HEK293 (cell line): Measurements from ENCODE around the gene INPP5B.

Experiments used
- EGR2 ChIP-seq: fragments of 450-650 bp; formaldehyde crosslinking; IDR thresholded peaks from 2 replicates; pipeline ENCODE4 v1.5.1; 2016; ENCODE audit warnings: low read depth, missing biosample characterization, missing genetic modification characterization
- HOXC10 ChIP-seq: sonication (generic); formaldehyde crosslinking; IDR thresholded peaks from 2 replicates; pipeline ENCODE4 v1.8.1; 2023; ENCODE audit warnings: mild to moderate bottlenecking, missing genetic modification reagents
- KLF1 ChIP-seq: fragments of 450-650 bp; formaldehyde crosslinking; IDR thresholded peaks from 2 replicates; pipeline ENCODE4 v1.5.1; 2016; ENCODE audit warnings: missing biosample characterization, missing genetic modification characterization
- PRDM1 ChIP-seq: fragments of 450-650 bp; formaldehyde crosslinking; IDR thresholded peaks from 2 replicates; pipeline ENCODE4; 2016; ENCODE audit warnings: missing biosample characterization, missing genetic modification characterization
- PRDM10 ChIP-seq: fragments of 450-650 bp; formaldehyde crosslinking; IDR thresholded peaks from 2 replicates; pipeline ENCODE4 v1.5.1; 2016; ENCODE audit warnings: missing biosample characterization, missing genetic modification characterization
- PRDM6 ChIP-seq: fragments of 450-650 bp; formaldehyde crosslinking; IDR thresholded peaks from 2 replicates; pipeline ENCODE4 v1.5.1; 2017; ENCODE audit warnings: missing biosample characterization, missing genetic modification characterization
- REST ChIP-seq: fragments of 450-650 bp; formaldehyde crosslinking; IDR thresholded peaks from 2 replicates; pipeline ENCODE4 v1.5.1; 2016; ENCODE audit warnings: missing biosample characterization, missing genetic modification characterization
- SP3 ChIP-seq: fragments of 450-650 bp; formaldehyde crosslinking; IDR thresholded peaks from 2 replicates; pipeline ENCODE4 v1.5.1; 2016; ENCODE audit warnings: missing biosample characterization, missing genetic modification characterization
- TSHZ1 ChIP-seq: fragments of 450-650 bp; formaldehyde crosslinking; IDR thresholded peaks from 2 replicates; pipeline ENCODE4 v1.5.1; 2016; ENCODE audit warnings: missing biosample characterization, missing genetic modification characterization, borderline replicate concordance
- ZBTB8A ChIP-seq: fragments of 450-650 bp; formaldehyde crosslinking; IDR thresholded peaks from 2 replicates; pipeline ENCODE4 v1.5.1; 2016; ENCODE audit warnings: missing biosample characterization, missing genetic modification characterization
- ZNF221 ChIP-seq: fragments of 450-650 bp; formaldehyde crosslinking; IDR thresholded peaks from 2 replicates; pipeline ENCODE4 v1.5.1; 2017; ENCODE audit warnings: missing biosample characterization, missing genetic modification characterization, borderline replicate concordance
- ZNF274 ChIP-seq, 2 experiments: fragments of 200-500 bp in 1 of 2; fragments of 450-650 bp in 1 of 2; sonication (Bioruptor generic) in 1 of 2; formaldehyde crosslinking in 1 of 2; IDR thresholded peaks; 2 replicates each; pipeline versions ENCODE4 v1.5.1 to v1.6.1; 2014 to 2016; ENCODE audit warnings: borderline replicate concordance in 1 of 2, inconsistent platforms in 1 of 2, low read length in 1 of 2, missing biosample characterization in 1 of 2, missing genetic modification characterization in 1 of 2
- ZNF280D ChIP-seq: fragments of 450-650 bp; formaldehyde crosslinking; IDR thresholded peaks from 2 replicates; pipeline ENCODE4 v1.5.1; 2016; ENCODE audit warnings: missing biosample characterization, missing genetic modification characterization
- ZNF302 ChIP-seq: fragments of 450-650 bp; formaldehyde crosslinking; IDR thresholded peaks from 2 replicates; pipeline ENCODE4 v1.5.1; 2016; ENCODE audit warnings: missing biosample characterization, missing genetic modification characterization, low read depth
- ZNF37A ChIP-seq: fragments of 450-650 bp; IDR thresholded peaks from 2 replicates; pipeline ENCODE4 v1.5.1; 2018; ENCODE audit warnings: missing biosample characterization, missing genetic modification characterization
- ZNF423 ChIP-seq: fragments of 450-650 bp; formaldehyde crosslinking; IDR thresholded peaks from 2 replicates; pipeline ENCODE4 v1.5.1; 2016; ENCODE audit warnings: missing biosample characterization, missing genetic modification characterization
- ZNF521 ChIP-seq: fragments of 450-650 bp; formaldehyde crosslinking; IDR thresholded peaks from 2 replicates; pipeline ENCODE4 v1.5.1; 2017; ENCODE audit warnings: missing biosample characterization, mild to moderate bottlenecking, missing genetic modification characterization
- ZNF530 ChIP-seq: fragments of 450-650 bp; formaldehyde crosslinking; IDR thresholded peaks from 2 replicates; pipeline ENCODE4 v1.5.1; 2016; ENCODE audit warnings: low read depth, missing biosample characterization, missing genetic modification characterization
- ZNF629 ChIP-seq: fragments of 450-650 bp; formaldehyde crosslinking; IDR thresholded peaks from 2 replicates; pipeline ENCODE4 v1.5.1; 2017; ENCODE audit warnings: missing biosample characterization, missing genetic modification characterization
- ZNF768 ChIP-seq: fragments of 450-650 bp; formaldehyde crosslinking; IDR thresholded peaks from 2 replicates; pipeline ENCODE4 v1.5.1; 2018; ENCODE audit warnings: missing biosample characterization, mild to moderate bottlenecking, missing genetic modification characterization
- ZNF837 ChIP-seq: fragments of 450-650 bp; formaldehyde crosslinking; IDR thresholded peaks from 2 replicates; pipeline ENCODE4 v1.5.1; 2016; ENCODE audit warnings: missing biosample characterization, missing genetic modification characterization

Gene INPP5B

GRCh38 chr1:37931361-37932158 lies 15.3 kb downstream of the INPP5B start (continued):
- no peak for TF ChIP-seq PRDM1 (tag by site-specific recombination)
- TF ChIP-seq TSHZ1 (tag by site-specific recombination) = no peak
- no peak for TF ChIP-seq PRDM10 (tag by site-specific recombination)
- TF ChIP-seq EGR2 (tag by site-specific recombination) = peak; percentile 86
- TF ChIP-seq KLF1 = no peak
- no peak for TF ChIP-seq ZNF302 (tag by site-specific recombination)
- TF ChIP-seq ZNF221 (tag by site-specific recombination) = no peak
- TF ChIP-seq ZBTB8A (tag by site-specific recombination) = no peak
- TF ChIP-seq ZNF521 (tag by site-specific recombination) = no peak
- no peak for TF ChIP-seq ZNF280D (tag by site-specific recombination)
- peak; percentile 99 for TF ChIP-seq ZNF768 (tag by site-specific recombination)
- TF ChIP-seq SP3 (tag by site-specific recombination) = peak; percentile 99
- TF ChIP-seq ZNF530 (tag by site-specific recombination) = no peak
- TF ChIP-seq ZNF423 = no peak
- no peak for TF ChIP-seq HOXC10 (CRISPR knock-in tag)
- no peak for TF ChIP-seq REST (tag by site-specific recombination)
- TF ChIP-seq ZNF629 (tag by site-specific recombination) = 0 out of 2 replicates have a peak, but pooled peaks have one; percentile 7
- no peak for TF ChIP-seq ZNF274 (IDR thresholded peaks at IDR 0.05; ENCODE audit: low read length)
- TF ChIP-seq ZNF274 (tag by site-specific recombination; IDR thresholded peaks at IDR 0.05; ENCODE audit: borderline replicate concordance) = no peak
- no peak for TF ChIP-seq ZNF37A
- no peak for TF ChIP-seq PRDM6 (tag by site-specific recombination)
- TF ChIP-seq ZNF837 (tag by site-specific recombination) = no peak
